WTC11 (cell line): ENCODE measurements around the gene SUSD6. TPM values are rescaled to one million over a fixed set of nuclear protein-coding genes. Genes with fewer than 3 reads are reported as not detected.

ENCODE experiments used
- ATAC-seq: fragments of 200-7000 bp; cut with Tn5 transposase; 2 replicates; pipeline ENCODE4 v1.10.0; 2021; ENCODE audit warnings: mild to moderate bottlenecking, moderate library complexity
- CTCF ChIA-PET: fragments of 300-600 bp; sonication (Branson Sonifier 250); formaldehyde crosslinking; loops from one replicate; lab custom pipeline; 2021; ENCODE audit warnings: antibody characterized with exemption; lab: Charles Lee
- POLR2A ChIA-PET: fragments of 350-600 bp; sonication (Branson Sonifier 250); formaldehyde crosslinking; loops from one replicate; lab custom pipeline; 2021; ENCODE audit warnings: antibody characterized with exemption; lab: Charles Lee
- DNase-seq: peaks from one replicate; pipeline ENCODE4 v3.0.0; 2021; ENCODE audit warnings: low spot score
- H3K27ac Mint-ChIP-seq: 2 replicates; pipeline ENCODE4 v1.8.0; 2021; ENCODE audit warnings: mixed read lengths
- H3K27me3 Mint-ChIP-seq: 2 replicates; pipeline ENCODE4 v1.8.0; 2021; ENCODE audit warnings: low read depth, mild to moderate bottlenecking, moderate library complexity, mixed read lengths
- H3K36me3 Mint-ChIP-seq: 2 replicates; pipeline ENCODE4 v1.8.0; 2021; ENCODE audit warnings: mixed read lengths
- H3K4me1 Mint-ChIP-seq: 2 replicates; pipeline ENCODE4 v1.8.0; 2022; ENCODE audit warnings: mixed read lengths
- H3K4me3 Mint-ChIP-seq: 2 replicates; pipeline ENCODE4 v1.8.0; 2021; ENCODE audit warnings: mild to moderate bottlenecking, moderate library complexity, mixed read lengths
- H3K9me3 Mint-ChIP-seq: 2 replicates; pipeline ENCODE4 v1.8.0; 2021; ENCODE audit warnings: mixed read lengths
- ATF2 ChIP-seq: sonication (generic); formaldehyde crosslinking; IDR thresholded peaks from 2 replicates; pipeline ENCODE4 v1.8.1; 2022; ENCODE audit warnings: low read depth, missing genetic modification reagents, borderline replicate concordance
- CREB1 ChIP-seq: sonication (generic); formaldehyde crosslinking; IDR thresholded peaks from 2 replicates; pipeline ENCODE4 v1.8.0; 2023; ENCODE audit warnings: mild to moderate bottlenecking, missing genetic modification reagents
- E2F4 ChIP-seq: sonication (generic); formaldehyde crosslinking; IDR thresholded peaks from 2 replicates; pipeline ENCODE4 v1.8.1; 2022; ENCODE audit warnings: low read depth, mild to moderate bottlenecking, moderate library complexity, missing genetic modification reagents, borderline replicate concordance
- ESRRA ChIP-seq: sonication (generic); formaldehyde crosslinking; IDR thresholded peaks from 2 replicates; pipeline ENCODE4 v1.8.1; 2022; ENCODE audit warnings: mild to moderate bottlenecking, missing genetic modification reagents, borderline replicate concordance
- FOXK1 ChIP-seq: sonication (generic); formaldehyde crosslinking; IDR thresholded peaks from 2 replicates; pipeline ENCODE4 v1.8.0; 2022; ENCODE audit warnings: mild to moderate bottlenecking, moderate library complexity, missing genetic modification reagents
- FOXP1 ChIP-seq: sonication (generic); formaldehyde crosslinking; IDR thresholded peaks from 2 replicates; pipeline ENCODE4 v1.8.0; 2022; ENCODE audit warnings: missing genetic modification reagents, mild to moderate bottlenecking, moderate library complexity, borderline replicate concordance
- GABPB1 ChIP-seq: sonication (generic); formaldehyde crosslinking; IDR thresholded peaks from 2 replicates; pipeline ENCODE4 v1.8.1; 2023; ENCODE audit warnings: mild to moderate bottlenecking, missing genetic modification reagents
- GTF2I ChIP-seq: fragments of 250-450 bp; sonication (Bioruptor Pico); conservative IDR thresholded peaks from 2 replicates; pipeline ENCODE4 v1.4.0; 2021; ENCODE audit warnings: mild to moderate bottlenecking
- JAZF1 ChIP-seq: fragments of 250-450 bp; sonication (Bioruptor Pico); IDR thresholded peaks from 2 replicates; pipeline ENCODE4 v1.9.0; 2021; ENCODE audit warnings: moderate library complexity, mild to moderate bottlenecking, inconsistent platforms
- JUN ChIP-seq: sonication (generic); formaldehyde crosslinking; IDR thresholded peaks from 2 replicates; pipeline ENCODE4 v1.8.0; 2023; ENCODE audit warnings: mild to moderate bottlenecking, missing genetic modification reagents
- PRRX2 ChIP-seq: fragments of 250-450 bp; sonication (Bioruptor Pico); IDR thresholded peaks from 2 replicates; pipeline ENCODE4 v1.8.0; 2021; ENCODE audit warnings: mild to moderate bottlenecking
- SMAD4 ChIP-seq: sonication (generic); formaldehyde crosslinking; IDR thresholded peaks from 2 replicates; pipeline ENCODE4 v1.8.0; 2022; ENCODE audit warnings: mild to moderate bottlenecking, missing genetic modification reagents
- SP1 ChIP-seq: sonication (generic); formaldehyde crosslinking; conservative IDR thresholded peaks from 2 replicates; pipeline ENCODE4 v1.8.1; 2022; ENCODE audit warnings: missing genetic modification reagents
- ZNF138 ChIP-seq: sonication (generic); formaldehyde crosslinking; conservative IDR thresholded peaks from 2 replicates; pipeline ENCODE4 v1.8.1; 2022; ENCODE audit warnings: mild to moderate bottlenecking, moderate library complexity, missing genetic modification reagents
- ZNF671 ChIP-seq: fragments of 250-450 bp; sonication (Bioruptor Pico); IDR thresholded peaks from 2 replicates; pipeline ENCODE4 v1.8.0; 2021; ENCODE audit warnings: mild to moderate bottlenecking
- total RNA-seq: library from RNA; stranded (reverse); gene quantifications from 3 replicates; pipeline ENCODE4 v1.2.3, GENCODE V29; 2021
- TF ChIP-seq, protein P1 (sequence below): sonication (generic); formaldehyde crosslinking; IDR thresholded peaks from 2 replicates; pipeline ENCODE4 v1.8.1; 2023; ENCODE audit warnings: mild to moderate bottlenecking, missing genetic modification reagents, moderate library complexity
- TF ChIP-seq, protein P2 (sequence below): sonication (generic); formaldehyde crosslinking; IDR thresholded peaks from 2 replicates; pipeline ENCODE4 v1.8.1; 2022; ENCODE audit warnings: mild to moderate bottlenecking, moderate library complexity, missing genetic modification reagents
- TF ChIP-seq, protein P3 (sequence below): sonication (generic); formaldehyde crosslinking; IDR thresholded peaks from 2 replicates; pipeline ENCODE4 v1.8.0; 2023; ENCODE audit warnings: missing genetic modification reagents, mild to moderate bottlenecking, borderline replicate concordance
- TF ChIP-seq, protein P4 (sequence below): sonication (generic); formaldehyde crosslinking; IDR thresholded peaks from 2 replicates; pipeline ENCODE4 v1.8.0; 2023; ENCODE audit warnings: missing genetic modification reagents

The SUSD6 gene
- total RNA-seq, 1 experiment from 2014 or later, result 10.1 TPM

DNA sequence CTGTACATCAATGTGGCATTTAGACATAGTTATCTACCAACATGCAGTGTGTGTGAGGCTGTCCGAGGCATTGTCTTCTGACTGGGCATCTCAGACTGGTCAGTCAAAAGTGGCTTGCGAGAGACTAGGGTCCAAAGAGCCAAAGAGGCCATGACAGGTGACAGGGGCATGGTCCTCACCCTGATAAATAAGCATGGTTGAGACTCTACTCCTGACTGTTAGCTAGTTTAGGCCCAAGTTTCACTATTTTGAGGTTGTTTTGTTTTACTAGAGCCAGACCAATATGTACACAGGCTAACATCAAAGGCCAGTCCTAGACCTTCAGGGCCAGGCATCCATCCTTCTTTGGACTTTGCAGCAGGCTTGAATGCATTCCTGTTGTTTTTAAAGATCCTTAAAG is 78.6 kb downstream of the SUSD6 start:
- no peak overlapping the region for H3K4me3 Mint-ChIP-seq
- TF ChIP-seq E2F4 (CRISPR knock-in tag), result no peak
- TF ChIP-seq GABPB1 (CRISPR knock-in tag), result peak; percentile 60
- H3K4me1 Mint-ChIP-seq, result peaks cover 34% of the 10 kb centered on the region
- H3K9me3 Mint-ChIP-seq, result no peaks in the 10 kb centered on the region
- H3K27me3 Mint-ChIP-seq, result no peaks in the 10 kb centered on the region
- DNase-seq (no peak), ATAC-seq (no peak)
- no peaks in the 10 kb centered on the region for H3K36me3 Mint-ChIP-seq
- H3K27ac Mint-ChIP-seq, result no peak overlapping the region
- ChIA-PET POLR2A (no interaction called here), CTCF (no interaction called here)

GRCh38 chr14:69692594-69692993 is 81.2 kb downstream of the SUSD6 start:
- H3K9me3 Mint-ChIP-seq, result no peaks in the 10 kb centered on the region

GRCh38 chr14:69693145-69693544 is 81.7 kb downstream of the SUSD6 start:
- ATAC-seq, result no peak; the same call in 1 of the 2 replicates
- peaks cover 44% of the 10 kb centered on the region for H3K4me1 Mint-ChIP-seq
- no peaks in the 10 kb centered on the region for H3K36me3 Mint-ChIP-seq
- POLR2A ChIA-PET, result no interaction called here
- CTCF ChIA-PET, result interaction anchor here (0.6 kb wide), 1 partner anchor 23 kb away, joined by 3 read pairs; no protein-coding TSS in a partner anchor
- no peak for DNase-seq
- no peak overlapping the region for H3K27ac Mint-ChIP-seq
- H3K9me3 Mint-ChIP-seq, result no peaks in the 10 kb centered on the region
- no peaks in the 10 kb centered on the region for H3K27me3 Mint-ChIP-seq
- H3K4me3 Mint-ChIP-seq, result no peak overlapping the region
- TF ChIP-seq, protein P1, sequence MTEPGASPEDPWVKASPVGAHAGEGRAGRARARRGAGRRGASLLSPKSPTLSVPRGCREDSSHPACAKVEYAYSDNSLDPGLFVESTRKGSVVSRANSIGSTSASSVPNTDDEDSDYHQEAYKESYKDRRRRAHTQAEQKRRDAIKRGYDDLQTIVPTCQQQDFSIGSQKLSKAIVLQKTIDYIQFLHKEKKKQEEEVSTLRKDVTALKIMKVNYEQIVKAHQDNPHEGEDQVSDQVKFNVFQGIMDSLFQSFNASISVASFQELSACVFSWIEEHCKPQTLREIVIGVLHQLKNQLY, result no peak
- TF ChIP-seq PRRX2 (no peak), SMAD4 (CRISPR knock-in tag) (no peak), FOXP1 (no peak), SP1 (no peak), ESRRA (CRISPR knock-in tag) (no peak), GTF2I (no peak), JUN (CRISPR knock-in tag) (no peak)
- TF ChIP-seq, protein P2, sequence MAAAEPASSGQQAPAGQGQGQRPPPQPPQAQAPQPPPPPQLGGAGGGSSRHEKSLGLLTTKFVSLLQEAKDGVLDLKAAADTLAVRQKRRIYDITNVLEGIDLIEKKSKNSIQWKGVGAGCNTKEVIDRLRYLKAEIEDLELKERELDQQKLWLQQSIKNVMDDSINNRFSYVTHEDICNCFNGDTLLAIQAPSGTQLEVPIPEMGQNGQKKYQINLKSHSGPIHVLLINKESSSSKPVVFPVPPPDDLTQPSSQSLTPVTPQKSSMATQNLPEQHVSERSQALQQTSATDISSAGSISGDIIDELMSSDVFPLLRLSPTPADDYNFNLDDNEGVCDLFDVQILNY (CRISPR knock-in tag), result no peak

More at GRCh38 chr14:69692594-69692993, 81.2 kb downstream of the SUSD6 start:
- H3K4me1 Mint-ChIP-seq, result peaks cover 43% of the 10 kb centered on the region
- DNase-seq (no peak), ATAC-seq (no peak)
- no peaks in the 10 kb centered on the region for H3K27me3 Mint-ChIP-seq
- ChIA-PET POLR2A (no interaction called here), CTCF (no interaction called here)
- H3K27ac Mint-ChIP-seq, result no peak overlapping the region
- H3K36me3 Mint-ChIP-seq, result no peaks in the 10 kb centered on the region
- no peak for TF ChIP-seq FOXK1 (CRISPR knock-in tag)
- TF ChIP-seq ATF2 (CRISPR knock-in tag), result no peak
- TF ChIP-seq SMAD4 (CRISPR knock-in tag), result no peak
- TF ChIP-seq, protein P3, sequence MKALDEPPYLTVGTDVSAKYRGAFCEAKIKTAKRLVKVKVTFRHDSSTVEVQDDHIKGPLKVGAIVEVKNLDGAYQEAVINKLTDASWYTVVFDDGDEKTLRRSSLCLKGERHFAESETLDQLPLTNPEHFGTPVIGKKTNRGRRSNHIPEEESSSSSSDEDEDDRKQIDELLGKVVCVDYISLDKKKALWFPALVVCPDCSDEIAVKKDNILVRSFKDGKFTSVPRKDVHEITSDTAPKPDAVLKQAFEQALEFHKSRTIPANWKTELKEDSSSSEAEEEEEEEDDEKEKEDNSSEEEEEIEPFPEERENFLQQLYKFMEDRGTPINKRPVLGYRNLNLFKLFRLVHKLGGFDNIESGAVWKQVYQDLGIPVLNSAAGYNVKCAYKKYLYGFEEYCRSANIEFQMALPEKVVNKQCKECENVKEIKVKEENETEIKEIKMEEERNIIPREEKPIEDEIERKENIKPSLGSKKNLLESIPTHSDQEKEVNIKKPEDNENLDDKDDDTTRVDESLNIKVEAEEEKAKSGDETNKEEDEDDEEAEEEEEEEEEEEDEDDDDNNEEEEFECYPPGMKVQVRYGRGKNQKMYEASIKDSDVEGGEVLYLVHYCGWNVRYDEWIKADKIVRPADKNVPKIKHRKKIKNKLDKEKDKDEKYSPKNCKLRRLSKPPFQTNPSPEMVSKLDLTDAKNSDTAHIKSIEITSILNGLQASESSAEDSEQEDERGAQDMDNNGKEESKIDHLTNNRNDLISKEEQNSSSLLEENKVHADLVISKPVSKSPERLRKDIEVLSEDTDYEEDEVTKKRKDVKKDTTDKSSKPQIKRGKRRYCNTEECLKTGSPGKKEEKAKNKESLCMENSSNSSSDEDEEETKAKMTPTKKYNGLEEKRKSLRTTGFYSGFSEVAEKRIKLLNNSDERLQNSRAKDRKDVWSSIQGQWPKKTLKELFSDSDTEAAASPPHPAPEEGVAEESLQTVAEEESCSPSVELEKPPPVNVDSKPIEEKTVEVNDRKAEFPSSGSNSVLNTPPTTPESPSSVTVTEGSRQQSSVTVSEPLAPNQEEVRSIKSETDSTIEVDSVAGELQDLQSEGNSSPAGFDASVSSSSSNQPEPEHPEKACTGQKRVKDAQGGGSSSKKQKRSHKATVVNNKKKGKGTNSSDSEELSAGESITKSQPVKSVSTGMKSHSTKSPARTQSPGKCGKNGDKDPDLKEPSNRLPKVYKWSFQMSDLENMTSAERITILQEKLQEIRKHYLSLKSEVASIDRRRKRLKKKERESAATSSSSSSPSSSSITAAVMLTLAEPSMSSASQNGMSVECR (CRISPR knock-in tag), result no peak
- TF ChIP-seq, protein P1, result no peak
- no peak for TF ChIP-seq ZNF671 (CRISPR knock-in tag)
- no peak for TF ChIP-seq CREB1 (CRISPR knock-in tag)
- TF ChIP-seq, protein P4, sequence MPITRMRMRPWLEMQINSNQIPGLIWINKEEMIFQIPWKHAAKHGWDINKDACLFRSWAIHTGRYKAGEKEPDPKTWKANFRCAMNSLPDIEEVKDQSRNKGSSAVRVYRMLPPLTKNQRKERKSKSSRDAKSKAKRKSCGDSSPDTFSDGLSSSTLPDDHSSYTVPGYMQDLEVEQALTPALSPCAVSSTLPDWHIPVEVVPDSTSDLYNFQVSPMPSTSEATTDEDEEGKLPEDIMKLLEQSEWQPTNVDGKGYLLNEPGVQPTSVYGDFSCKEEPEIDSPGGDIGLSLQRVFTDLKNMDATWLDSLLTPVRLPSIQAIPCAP (CRISPR knock-in tag), result no peak
- no peak for TF ChIP-seq JAZF1 (CRISPR knock-in tag)
- TF ChIP-seq ZNF138 (CRISPR knock-in tag), result no peak
- no peak overlapping the region for H3K4me3 Mint-ChIP-seq
